ENCODE results near the gene C4A.
"Not testable (repeated sequence)": the region's sequence is repeated elsewhere in the genome, so short reads cannot be mapped to it uniquely, and the experiment has no call there.

Gene C4A

GRCh38 chr6:31981744-31982143, at the start of gene C4A:
TSS of gene C4A (plus strand) at chr6:31982057. CDS start at chr6:31982108, 51 bp downstream.
- not testable (repeated sequence) for DNase-seq (ENCODE audit: low read depth); H3K4me3 ChIP-seq (ENCODE audit: low read depth, low read length)

GRCh38 chr6:31932137-31932536, 49.7 kb upstream of the C4A start:
- H3K4me3 ChIP-seq (ENCODE audit: low read depth, low read length); DNase-seq (ENCODE audit: low read depth): not testable (repeated sequence)

- no peak overlapping the region for H3K4me3 ChIP-seq (ENCODE audit: low read depth, low read length)
Measured at GRCh38 chr6:31933537-31933936, 48.3 kb upstream of the C4A start.

GRCh38 chr6:31935021-31935420, 46.8 kb upstream of the C4A start:
- H3K4me3 ChIP-seq (ENCODE audit: low read depth, low read length) = no peak overlapping the region
- no peak for DNase-seq (ENCODE audit: low read depth)

More at GRCh38 chr6:31933537-31933936, 48.3 kb upstream of the C4A start:
- no peak for DNase-seq (ENCODE audit: low read depth)

GRCh38 chr6:31935823-31936222, 46.0 kb upstream of the C4A start:
- no peak for DNase-seq (ENCODE audit: low read depth)
- no peak overlapping the region for H3K4me3 ChIP-seq (ENCODE audit: low read depth, low read length)

- DNase-seq (ENCODE audit: low read depth) = no peak
- no peak overlapping the region for H3K4me3 ChIP-seq (ENCODE audit: low read depth, low read length)
Measured at GRCh38 chr6:31940256-31940664, 41.6 kb upstream of the C4A start.

- H3K4me3 ChIP-seq (ENCODE audit: low read depth, low read length) = no peak overlapping the region
- DNase-seq (ENCODE audit: low read depth) = no peak
Measured at GRCh38 chr6:31943742-31944141, 38.1 kb upstream of the C4A start.

- no peak for DNase-seq (ENCODE audit: low read depth)
- H3K4me3 ChIP-seq (ENCODE audit: low read depth, low read length) = no peak overlapping the region
Measured at GRCh38 chr6:31945154-31945506, 36.7 kb upstream of the C4A start.

- no peak for DNase-seq (ENCODE audit: low read depth)
- H3K4me3 ChIP-seq (ENCODE audit: low read depth, low read length) = no peak within 1 kb of the TSS
Measured at GRCh38 chr6:31945507-31946369, 36.1 kb upstream of the C4A start, which contains the start of gene CFB. TSS of gene CFB (plus strand) at chr6:31946095. CDS start at chr6:31946222, 127 bp downstream.

GRCh38 chr6:31946370-31946885, 35.4 kb upstream of the C4A start:
- no peak overlapping the region for H3K4me3 ChIP-seq (ENCODE audit: low read depth, low read length)
- no peak for DNase-seq (ENCODE audit: low read depth)

GRCh38 chr6:31947070-31947675, 34.7 kb upstream of the C4A start:
- DNase-seq (ENCODE audit: low read depth) = no peak
- no peak overlapping the region for H3K4me3 ChIP-seq (ENCODE audit: low read depth, low read length)

- H3K4me3 ChIP-seq (ENCODE audit: low read depth, low read length) = no peak overlapping the region
- DNase-seq (ENCODE audit: low read depth) = no peak
Measured at GRCh38 chr6:31947864-31948263, 34.0 kb upstream of the C4A start.

GRCh38 chr6:31948306-31948705, 33.6 kb upstream of the C4A start:
- no peak for DNase-seq (ENCODE audit: low read depth)
- no peak overlapping the region for H3K4me3 ChIP-seq (ENCODE audit: low read depth, low read length)

GRCh38 chr6:31948753-31949413, 33.0 kb upstream of the C4A start:
- no peak for DNase-seq (ENCODE audit: low read depth)
- no peak overlapping the region for H3K4me3 ChIP-seq (ENCODE audit: low read depth, low read length)

GRCh38 chr6:31949926-31950548, 31.8 kb upstream of the C4A start:
- DNase-seq (ENCODE audit: low read depth) = no peak
- no peak overlapping the region for H3K4me3 ChIP-seq (ENCODE audit: low read depth, low read length)

GRCh38 chr6:31952140-31952805, 29.6 kb upstream of the C4A start:
- DNase-seq (ENCODE audit: low read depth) = no peak

GRCh38 chr6:31952890-31953289, 29.0 kb upstream of the C4A start:
- H3K4me3 ChIP-seq (ENCODE audit: low read depth, low read length) = no peak overlapping the region
- no peak for DNase-seq (ENCODE audit: low read depth)

More at GRCh38 chr6:31952140-31952805, 29.6 kb upstream of the C4A start:
- no peak overlapping the region for H3K4me3 ChIP-seq (ENCODE audit: low read depth, low read length)

GRCh38 chr6:31954511-31954910, 27.3 kb upstream of the C4A start:
- H3K4me3 ChIP-seq (ENCODE audit: low read depth, low read length) = no peak overlapping the region
- no peak for DNase-seq (ENCODE audit: low read depth)

GRCh38 chr6:31956796-31957195, 25.1 kb upstream of the C4A start:
- no peak for DNase-seq (ENCODE audit: low read depth)
- no peak overlapping the region for H3K4me3 ChIP-seq (ENCODE audit: low read depth, low read length)
